GM23338 (cell line): ENCODE results near the gene ATAD3B. TPM values are rescaled to one million over a fixed set of nuclear protein-coding genes. Genes with fewer than 3 reads are reported as not detected.

Experiments
- ATAC-seq: fragments of 200-7000 bp; cut with Tn5 transposase; 3 replicates; pipeline ENCODE4 v1.9.1; 2020
- DNase-seq: peaks from one replicate; pipeline ENCODE4 v3.0.0-alpha.2; 2015; ENCODE audit warnings: low spot score
- H2AFZ ChIP-seq: fragments of 200-600 bp; sonication (generic); 2 replicates; pipeline ENCODE4 v1.8.0; 2016; ENCODE audit warnings: antibody characterized with exemption, mild to moderate bottlenecking, moderate library complexity
- H3F3A ChIP-seq: fragments of 200-600 bp; sonication (generic); replicated peaks from 2 replicates; pipeline ENCODE4 v1.8.0; 2017; ENCODE audit warnings: antibody characterized with exemption, mixed run types, low read depth
- H3K27ac ChIP-seq: fragments of 200-600 bp; sonication (generic); 2 replicates; pipeline ENCODE4 v1.6.1; 2016; ENCODE audit warnings: low read depth
- H3K27me3 ChIP-seq: fragments of 200-600 bp; sonication (generic); 2 replicates; pipeline ENCODE4 v1.8.0; 2016; ENCODE audit warnings: mild to moderate bottlenecking, mixed run types, moderate library complexity; ENCODE audit not compliant: insufficient read depth
- H3K36me3 ChIP-seq: fragments of 200-600 bp; sonication (generic); 2 replicates; pipeline ENCODE4 v1.8.0; 2016; ENCODE audit warnings: mild to moderate bottlenecking; ENCODE audit not compliant: insufficient read depth
- H3K4me1 ChIP-seq: fragments of 200-600 bp; sonication (generic); 2 replicates; pipeline ENCODE4 v1.8.0; 2016; ENCODE audit warnings: mild to moderate bottlenecking, moderate library complexity; ENCODE audit not compliant: insufficient read depth
- H3K4me2 ChIP-seq: fragments of 200-600 bp; sonication (generic); 2 replicates; pipeline ENCODE4 v1.7.1; 2017; ENCODE audit warnings: mixed run types
- H3K4me3 ChIP-seq: fragments of 200-600 bp; sonication (generic); 2 replicates; pipeline ENCODE4 v1.6.1; 2016; ENCODE audit warnings: mixed run types
- H3K79me2 ChIP-seq: fragments of 200-600 bp; sonication (generic); replicated peaks from 2 replicates; pipeline ENCODE4 v1.8.0; 2017; ENCODE audit warnings: mild to moderate bottlenecking; ENCODE audit not compliant: insufficient read depth
- H3K9me2 ChIP-seq: fragments of 200-600 bp; sonication (generic); 2 replicates; pipeline ENCODE4 v1.8.0; 2017; ENCODE audit not compliant: insufficient read depth
- H4K20me1 ChIP-seq: fragments of 200-600 bp; sonication (generic); replicated peaks from 2 replicates; pipeline ENCODE4 v1.8.0; 2017; ENCODE audit warnings: mild to moderate bottlenecking; ENCODE audit not compliant: insufficient read depth
- H3K27ac Mint-ChIP-seq: 2 replicates; pipeline ENCODE4 v1.8.0; 2020; ENCODE audit warnings: inconsistent platforms, mild to moderate bottlenecking, moderate library complexity, mixed read lengths
- H3K27me3 Mint-ChIP-seq: 3 replicates; pipeline ENCODE4 v1.8.0; 2022; ENCODE audit warnings: low read depth, mild to moderate bottlenecking, moderate library complexity, mixed read lengths, inconsistent platforms; ENCODE audit not compliant: insufficient read depth, poor library complexity
- H3K36me3 Mint-ChIP-seq: 3 replicates; pipeline ENCODE4 v1.8.0; 2021; ENCODE audit warnings: low read depth, mild to moderate bottlenecking, inconsistent platforms, moderate library complexity, mixed read lengths
- H3K4me1 Mint-ChIP-seq: 3 replicates; pipeline ENCODE4 v1.8.0; 2020; ENCODE audit warnings: mild to moderate bottlenecking, inconsistent platforms, mixed read lengths
- H3K4me3 Mint-ChIP-seq: 3 replicates; pipeline ENCODE4 v1.8.0; 2021; ENCODE audit warnings: moderate library complexity, mild to moderate bottlenecking, inconsistent platforms, mixed read lengths
- H3K9me3 Mint-ChIP-seq: 3 replicates; pipeline ENCODE4 v1.8.0; 2020; ENCODE audit warnings: moderate library complexity, mild to moderate bottlenecking, inconsistent platforms, mixed read lengths
- CREB1 ChIP-seq: fragments of 250-450 bp; sonication (Bioruptor Pico); IDR thresholded peaks from 2 replicates; pipeline ENCODE4 v1.5.0; 2020; ENCODE audit warnings: low read depth, mild to moderate bottlenecking, moderate library complexity
- EZH2 ChIP-seq: fragments of 200-600 bp; sonication (generic); IDR thresholded peaks from one replicate; pipeline ENCODE4 v1.8.0; 2017; ENCODE audit warnings: antibody characterized with exemption, mild to moderate bottlenecking, low read depth; ENCODE audit not compliant: unreplicated experiment
- JUNB ChIP-seq: IDR thresholded peaks from one replicate; pipeline ENCODE4 v1.6.1; 2016; ENCODE audit warnings: antibody characterized with exemption; ENCODE audit not compliant: unreplicated experiment
- NANOG ChIP-seq: IDR thresholded peaks from 2 replicates; pipeline ENCODE4 v1.6.1; 2016; ENCODE audit warnings: antibody characterized with exemption, borderline replicate concordance
- POLR2AphosphoS5 ChIP-seq: IDR thresholded peaks from 2 replicates; pipeline ENCODE4 v1.6.1; 2016; ENCODE audit warnings: antibody characterized with exemption, low read depth
- ZNF114 ChIP-seq: fragments of 250-450 bp; sonication (Bioruptor Pico); IDR thresholded peaks from 2 replicates; pipeline ENCODE4 v1.5.0; 2020; ENCODE audit warnings: mild to moderate bottlenecking, moderate library complexity
- ZNF331 ChIP-seq: fragments of 250-450 bp; sonication (Bioruptor Pico); IDR thresholded peaks from 2 replicates; pipeline ENCODE4 v1.5.0; 2020; ENCODE audit warnings: low read depth, mild to moderate bottlenecking, moderate library complexity
- polyA plus RNA-seq: library from polyadenylated mRNA; unstranded; fragments of >200 nt; fragmentation: Nextera tagmentation; extraction: Ambion mirVana; gene quantifications from 2 replicates; pipeline ENCODE4 v1.2.1, GENCODE V29; 2016
- total RNA-seq: library from RNA; depleted of rRNA; stranded (reverse); fragments of >200 nt; shearing (Covaris generic); gene quantifications from 2 replicates; pipeline ENCODE4 v1.2.3, GENCODE V29; 2014
- TF ChIP-seq, protein P1 (sequence below): IDR thresholded peaks from one replicate; pipeline ENCODE4 v1.6.1; 2018; ENCODE audit warnings: antibody characterized with exemption; ENCODE audit not compliant: unreplicated experiment
- TF ChIP-seq, protein P2 (sequence below): IDR thresholded peaks from 2 replicates; pipeline ENCODE4 v1.6.1; 2016; ENCODE audit warnings: antibody characterized with exemption
- TF ChIP-seq, protein P3 (sequence below): fragments of 250-450 bp; sonication (Bioruptor Pico); IDR thresholded peaks from 2 replicates; pipeline ENCODE4 v1.5.0; 2020; ENCODE audit warnings: mild to moderate bottlenecking, moderate library complexity

ATAD3B gene
- total and polyA plus RNA-seq, 2 experiments from 2014 or later = 37.8 to 63.4 TPM

DNA sequence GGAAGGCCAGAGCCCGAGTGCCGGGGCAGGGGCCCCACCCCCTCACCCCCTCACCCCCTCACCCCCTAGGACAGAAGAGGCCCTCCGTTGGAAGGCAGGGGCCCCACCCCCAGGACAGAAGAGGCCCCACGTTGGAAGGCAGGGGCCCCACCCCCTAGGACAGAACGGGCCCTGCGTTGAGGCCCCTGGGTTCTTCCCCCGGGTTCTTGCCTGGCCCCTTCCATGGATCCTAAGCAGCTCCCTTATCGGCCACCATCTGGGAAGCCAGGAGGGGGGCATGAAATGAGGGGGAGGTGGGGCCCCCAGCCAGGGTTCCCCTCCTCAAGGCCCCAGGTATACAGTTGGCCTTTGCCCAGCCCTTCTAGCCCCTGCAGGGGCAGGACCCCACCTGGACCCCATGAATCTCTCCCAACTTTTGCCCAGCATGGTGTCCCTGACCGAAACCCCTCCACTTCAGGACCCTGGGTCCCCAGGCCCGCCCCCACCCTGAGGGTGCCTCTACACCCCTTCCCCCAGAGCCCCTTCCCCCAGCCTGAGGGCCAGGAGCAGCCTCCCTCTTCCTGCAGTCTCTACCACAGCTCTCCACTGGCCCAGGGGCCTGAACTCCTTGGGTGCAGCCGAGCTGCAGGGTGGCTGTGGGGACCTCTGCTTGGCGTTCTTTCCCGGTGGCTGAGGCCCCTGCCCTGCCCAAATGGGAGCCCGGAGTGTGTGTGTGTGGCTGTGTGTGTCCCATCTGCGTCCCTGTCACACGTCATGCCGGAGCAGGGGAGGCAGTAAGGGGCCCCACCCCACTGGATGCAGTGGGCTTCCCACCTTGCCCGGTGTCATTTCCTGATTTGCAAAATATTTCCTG, 40.3 kb upstream of the ATAD3B start:
- H3K4me3 Mint-ChIP-seq = no peak overlapping the region
- Histone ChIP-seq H3K27me3 (no peaks in the 10 kb centered on the region), H3K4me3 (no peak overlapping the region), H3K9me2 (no peaks in the 10 kb centered on the region), H2AFZ (no peak overlapping the region), H3K4me1 (peaks cover 44% of the 10 kb centered on the region), H3F3A (peaks cover 25% of the 10 kb centered on the region), H3K79me2 (no peaks in the 10 kb centered on the region), H3K27ac (no peak overlapping the region), H3K4me2 (peak overlapping the region; percentile 68; the same call in 1 of the 2 replicates), H3K36me3 (no peaks in the 10 kb centered on the region), H4K20me1 (no peaks in the 10 kb centered on the region)
- peaks cover 43% of the 10 kb centered on the region for H3K4me1 Mint-ChIP-seq
- TF ChIP-seq JUNB = no peak
- TF ChIP-seq, protein P1, sequence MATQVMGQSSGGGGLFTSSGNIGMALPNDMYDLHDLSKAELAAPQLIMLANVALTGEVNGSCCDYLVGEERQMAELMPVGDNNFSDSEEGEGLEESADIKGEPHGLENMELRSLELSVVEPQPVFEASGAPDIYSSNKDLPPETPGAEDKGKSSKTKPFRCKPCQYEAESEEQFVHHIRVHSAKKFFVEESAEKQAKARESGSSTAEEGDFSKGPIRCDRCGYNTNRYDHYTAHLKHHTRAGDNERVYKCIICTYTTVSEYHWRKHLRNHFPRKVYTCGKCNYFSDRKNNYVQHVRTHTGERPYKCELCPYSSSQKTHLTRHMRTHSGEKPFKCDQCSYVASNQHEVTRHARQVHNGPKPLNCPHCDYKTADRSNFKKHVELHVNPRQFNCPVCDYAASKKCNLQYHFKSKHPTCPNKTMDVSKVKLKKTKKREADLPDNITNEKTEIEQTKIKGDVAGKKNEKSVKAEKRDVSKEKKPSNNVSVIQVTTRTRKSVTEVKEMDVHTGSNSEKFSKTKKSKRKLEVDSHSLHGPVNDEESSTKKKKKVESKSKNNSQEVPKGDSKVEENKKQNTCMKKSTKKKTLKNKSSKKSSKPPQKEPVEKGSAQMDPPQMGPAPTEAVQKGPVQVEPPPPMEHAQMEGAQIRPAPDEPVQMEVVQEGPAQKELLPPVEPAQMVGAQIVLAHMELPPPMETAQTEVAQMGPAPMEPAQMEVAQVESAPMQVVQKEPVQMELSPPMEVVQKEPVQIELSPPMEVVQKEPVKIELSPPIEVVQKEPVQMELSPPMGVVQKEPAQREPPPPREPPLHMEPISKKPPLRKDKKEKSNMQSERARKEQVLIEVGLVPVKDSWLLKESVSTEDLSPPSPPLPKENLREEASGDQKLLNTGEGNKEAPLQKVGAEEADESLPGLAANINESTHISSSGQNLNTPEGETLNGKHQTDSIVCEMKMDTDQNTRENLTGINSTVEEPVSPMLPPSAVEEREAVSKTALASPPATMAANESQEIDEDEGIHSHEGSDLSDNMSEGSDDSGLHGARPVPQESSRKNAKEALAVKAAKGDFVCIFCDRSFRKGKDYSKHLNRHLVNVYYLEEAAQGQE = no peak
- DNase-seq (no peak), ATAC-seq (no peak)
- H3K27ac Mint-ChIP-seq = no peak overlapping the region
- peaks cover 25% of the 10 kb centered on the region for H3K27me3 Mint-ChIP-seq
- H3K36me3 Mint-ChIP-seq = peaks cover 4% of the 10 kb centered on the region; the same call in 2 of the 3 replicates
- H3K9me3 Mint-ChIP-seq = peaks cover 10% of the 10 kb centered on the region

DNA sequence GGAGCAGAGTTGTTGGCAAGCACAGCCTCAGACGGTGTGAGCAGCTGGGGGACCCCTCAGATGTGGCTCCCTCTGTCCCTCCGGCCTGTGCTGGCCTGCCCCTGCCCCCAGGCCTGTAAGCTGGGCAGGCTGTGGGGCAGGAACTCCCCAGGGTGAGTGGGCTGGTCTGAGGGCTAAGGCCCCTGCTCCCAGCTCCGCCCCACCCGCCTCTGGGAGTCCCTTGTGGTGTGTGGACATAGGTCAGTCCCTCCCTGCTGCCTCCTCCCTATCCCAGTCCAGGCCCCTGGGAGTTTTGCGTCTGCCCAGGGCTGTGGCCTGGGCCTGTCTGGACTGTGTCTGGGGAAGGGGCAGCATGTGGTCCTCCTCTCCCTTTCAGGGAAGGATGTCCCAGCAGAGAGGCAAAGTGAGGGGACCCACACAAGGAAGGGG, 39.7 kb upstream of the ATAD3B start:
- H2AFZ ChIP-seq = no peak overlapping the region
- H3K9me3 Mint-ChIP-seq = peaks cover 10% of the 10 kb centered on the region
- H3K4me1 ChIP-seq = peaks cover 39% of the 10 kb centered on the region
- ATAC-seq (no peak), DNase-seq (no peak)
- no peak overlapping the region for H3K4me3 Mint-ChIP-seq
- no peak overlapping the region for H3K27ac Mint-ChIP-seq
- H3K27ac ChIP-seq = no peak overlapping the region
- peaks cover 28% of the 10 kb centered on the region for H3F3A ChIP-seq
- H3K27me3 Mint-ChIP-seq = peaks cover 27% of the 10 kb centered on the region
- H3K27me3 ChIP-seq = no peaks in the 10 kb centered on the region
- H3K36me3 Mint-ChIP-seq = peaks cover 4% of the 10 kb centered on the region; the same call in 2 of the 3 replicates
- H4K20me1 ChIP-seq = no peaks in the 10 kb centered on the region
- no peak overlapping the region for H3K4me2 ChIP-seq
- no peak overlapping the region for H3K4me3 ChIP-seq
- no peaks in the 10 kb centered on the region for H3K9me2 ChIP-seq
- no peaks in the 10 kb centered on the region for H3K36me3 ChIP-seq
- no peaks in the 10 kb centered on the region for H3K79me2 ChIP-seq
- H3K4me1 Mint-ChIP-seq = peaks cover 43% of the 10 kb centered on the region
- TF ChIP-seq EZH2 (no peak), NANOG (no peak), ZNF331 (CRISPR knock-in tag) (no peak), ZNF114 (no peak), CREB1 (CRISPR knock-in tag) (no peak), POLR2AphosphoS5 (no peak)
- TF ChIP-seq, protein P2, sequence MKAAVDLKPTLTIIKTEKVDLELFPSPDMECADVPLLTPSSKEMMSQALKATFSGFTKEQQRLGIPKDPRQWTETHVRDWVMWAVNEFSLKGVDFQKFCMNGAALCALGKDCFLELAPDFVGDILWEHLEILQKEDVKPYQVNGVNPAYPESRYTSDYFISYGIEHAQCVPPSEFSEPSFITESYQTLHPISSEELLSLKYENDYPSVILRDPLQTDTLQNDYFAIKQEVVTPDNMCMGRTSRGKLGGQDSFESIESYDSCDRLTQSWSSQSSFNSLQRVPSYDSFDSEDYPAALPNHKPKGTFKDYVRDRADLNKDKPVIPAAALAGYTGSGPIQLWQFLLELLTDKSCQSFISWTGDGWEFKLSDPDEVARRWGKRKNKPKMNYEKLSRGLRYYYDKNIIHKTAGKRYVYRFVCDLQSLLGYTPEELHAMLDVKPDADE = no peak
- TF ChIP-seq, protein P3, sequence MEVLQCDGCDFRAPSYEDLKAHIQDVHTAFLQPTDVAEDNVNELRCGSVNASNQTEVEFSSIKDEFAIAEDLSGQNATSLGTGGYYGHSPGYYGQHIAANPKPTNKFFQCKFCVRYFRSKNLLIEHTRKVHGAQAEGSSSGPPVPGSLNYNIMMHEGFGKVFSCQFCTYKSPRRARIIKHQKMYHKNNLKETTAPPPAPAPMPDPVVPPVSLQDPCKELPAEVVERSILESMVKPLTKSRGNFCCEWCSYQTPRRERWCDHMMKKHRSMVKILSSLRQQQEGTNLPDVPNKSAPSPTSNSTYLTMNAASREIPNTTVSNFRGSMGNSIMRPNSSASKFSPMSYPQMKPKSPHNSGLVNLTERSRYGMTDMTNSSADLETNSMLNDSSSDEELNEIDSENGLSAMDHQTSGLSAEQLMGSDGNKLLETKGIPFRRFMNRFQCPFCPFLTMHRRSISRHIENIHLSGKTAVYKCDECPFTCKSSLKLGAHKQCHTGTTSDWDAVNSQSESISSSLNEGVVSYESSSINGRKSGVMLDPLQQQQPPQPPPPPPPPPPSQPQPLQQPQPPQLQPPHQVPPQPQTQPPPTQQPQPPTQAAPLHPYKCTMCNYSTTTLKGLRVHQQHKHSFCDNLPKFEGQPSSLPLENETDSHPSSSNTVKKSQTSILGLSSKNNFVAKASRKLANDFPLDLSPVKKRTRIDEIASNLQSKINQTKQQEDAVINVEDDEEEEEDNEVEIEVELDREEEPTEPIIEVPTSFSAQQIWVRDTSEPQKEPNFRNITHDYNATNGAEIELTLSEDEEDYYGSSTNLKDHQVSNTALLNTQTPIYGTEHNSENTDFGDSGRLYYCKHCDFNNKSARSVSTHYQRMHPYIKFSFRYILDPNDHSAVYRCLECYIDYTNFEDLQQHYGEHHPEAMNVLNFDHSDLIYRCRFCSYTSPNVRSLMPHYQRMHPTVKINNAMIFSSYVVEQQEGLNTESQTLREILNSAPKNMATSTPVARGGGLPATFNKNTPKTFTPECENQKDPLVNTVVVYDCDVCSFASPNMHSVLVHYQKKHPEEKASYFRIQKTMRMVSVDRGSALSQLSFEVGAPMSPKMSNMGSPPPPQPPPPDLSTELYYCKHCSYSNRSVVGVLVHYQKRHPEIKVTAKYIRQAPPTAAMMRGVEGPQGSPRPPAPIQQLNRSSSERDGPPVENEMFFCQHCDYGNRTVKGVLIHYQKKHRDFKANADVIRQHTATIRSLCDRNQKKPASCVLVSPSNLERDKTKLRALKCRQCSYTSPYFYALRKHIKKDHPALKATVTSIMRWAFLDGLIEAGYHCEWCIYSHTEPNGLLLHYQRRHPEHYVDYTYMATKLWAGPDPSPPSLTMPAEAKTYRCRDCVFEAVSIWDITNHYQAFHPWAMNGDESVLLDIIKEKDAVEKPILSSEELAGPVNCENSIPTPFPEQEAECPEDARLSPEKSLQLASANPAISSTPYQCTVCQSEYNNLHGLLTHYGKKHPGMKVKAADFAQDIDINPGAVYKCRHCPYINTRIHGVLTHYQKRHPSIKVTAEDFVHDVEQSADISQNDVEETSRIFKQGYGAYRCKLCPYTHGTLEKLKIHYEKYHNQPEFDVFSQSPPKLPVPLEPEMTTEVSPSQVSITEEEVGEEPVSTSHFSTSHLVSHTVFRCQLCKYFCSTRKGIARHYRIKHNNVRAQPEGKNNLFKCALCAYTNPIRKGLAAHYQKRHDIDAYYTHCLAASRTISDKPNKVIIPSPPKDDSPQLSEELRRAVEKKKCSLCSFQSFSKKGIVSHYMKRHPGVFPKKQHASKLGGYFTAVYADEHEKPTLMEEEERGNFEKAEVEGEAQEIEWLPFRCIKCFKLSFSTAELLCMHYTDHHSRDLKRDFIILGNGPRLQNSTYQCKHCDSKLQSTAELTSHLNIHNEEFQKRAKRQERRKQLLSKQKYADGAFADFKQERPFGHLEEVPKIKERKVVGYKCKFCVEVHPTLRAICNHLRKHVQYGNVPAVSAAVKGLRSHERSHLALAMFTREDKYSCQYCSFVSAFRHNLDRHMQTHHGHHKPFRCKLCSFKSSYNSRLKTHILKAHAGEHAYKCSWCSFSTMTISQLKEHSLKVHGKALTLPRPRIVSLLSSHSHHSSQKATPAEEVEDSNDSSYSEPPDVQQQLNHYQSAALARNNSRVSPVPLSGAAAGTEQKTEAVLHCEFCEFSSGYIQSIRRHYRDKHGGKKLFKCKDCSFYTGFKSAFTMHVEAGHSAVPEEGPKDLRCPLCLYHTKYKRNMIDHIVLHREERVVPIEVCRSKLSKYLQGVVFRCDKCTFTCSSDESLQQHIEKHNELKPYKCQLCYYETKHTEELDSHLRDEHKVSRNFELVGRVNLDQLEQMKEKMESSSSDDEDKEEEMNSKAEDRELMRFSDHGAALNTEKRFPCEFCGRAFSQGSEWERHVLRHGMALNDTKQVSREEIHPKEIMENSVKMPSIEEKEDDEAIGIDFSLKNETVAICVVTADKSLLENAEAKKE (CRISPR knock-in tag) = no peak
